Measurements from ENCODE around the gene NOX3. TPM values are rescaled to one million over a fixed set of nuclear protein-coding genes. Genes with fewer than 3 reads are reported as not detected.

Gene NOX3
- total RNA-seq, 1 donor from 2014 or later: not detected

- Mint-ChIP-seq H3K9me3 (no peaks in the 10 kb centered on the region), H3K27me3 (ENCODE audit: insufficient read depth) (peaks cover 3% of the 10 kb centered on the region), H3K27ac (no peak overlapping the region), H3K4me1 (ENCODE audit: low read depth) (no peaks in the 10 kb centered on the region), H3K4me3 (no peak overlapping the region), H3K36me3 (ENCODE audit: low read depth) (no peaks in the 10 kb centered on the region)
- intact Hi-C loops (cut with micrococcal nuclease): no loop called here
- no peak for DNase-seq (ENCODE audit: low spot score)
Measured at GRCh38 chr6:155399745-155400653, 55.6 kb downstream of the NOX3 start.

GRCh38 chr6:155399062-155399744, 56.4 kb downstream of the NOX3 start:
- Mint-ChIP-seq H3K27me3 (ENCODE audit: insufficient read depth) (peaks cover 3% of the 10 kb centered on the region), H3K9me3 (no peaks in the 10 kb centered on the region), H3K4me1 (ENCODE audit: low read depth) (no peaks in the 10 kb centered on the region), H3K4me3 (no peak overlapping the region), H3K27ac (no peak overlapping the region), H3K36me3 (ENCODE audit: low read depth) (no peaks in the 10 kb centered on the region)
- no peak for DNase-seq (ENCODE audit: low spot score)
- intact Hi-C loops (cut with micrococcal nuclease): no loop called here

DNA sequence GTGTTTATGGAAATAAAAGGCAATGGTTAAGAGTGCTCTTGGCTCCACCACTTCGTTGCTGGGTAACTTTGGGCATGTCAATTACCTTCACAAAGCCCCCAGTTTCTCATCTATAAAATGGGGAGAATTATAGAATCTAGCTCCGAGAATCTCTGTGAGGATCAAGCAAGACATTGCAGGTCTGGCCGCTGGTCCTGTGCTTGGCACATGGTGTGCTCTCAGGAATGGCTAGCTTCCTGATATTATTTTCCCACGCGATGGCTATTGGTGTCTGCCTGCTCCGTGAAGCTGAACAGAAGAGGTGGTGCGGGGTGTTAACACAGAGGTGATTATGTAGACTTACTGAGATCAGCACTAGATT, 57.0 kb downstream of the NOX3 start:
- no peaks in the 10 kb centered on the region for H3K9me3 Mint-ChIP-seq
- no peak overlapping the region for H3K27ac Mint-ChIP-seq
- intact Hi-C loops (cut with micrococcal nuclease): no loop called here
- H3K4me3 Mint-ChIP-seq: no peak overlapping the region
- H3K36me3 Mint-ChIP-seq (ENCODE audit: low read depth): no peaks in the 10 kb centered on the region
- peaks cover 3% of the 10 kb centered on the region for H3K27me3 Mint-ChIP-seq (ENCODE audit: insufficient read depth)
- no peak for DNase-seq (ENCODE audit: low spot score)
- no peaks in the 10 kb centered on the region for H3K4me1 Mint-ChIP-seq (ENCODE audit: low read depth)

DNA sequence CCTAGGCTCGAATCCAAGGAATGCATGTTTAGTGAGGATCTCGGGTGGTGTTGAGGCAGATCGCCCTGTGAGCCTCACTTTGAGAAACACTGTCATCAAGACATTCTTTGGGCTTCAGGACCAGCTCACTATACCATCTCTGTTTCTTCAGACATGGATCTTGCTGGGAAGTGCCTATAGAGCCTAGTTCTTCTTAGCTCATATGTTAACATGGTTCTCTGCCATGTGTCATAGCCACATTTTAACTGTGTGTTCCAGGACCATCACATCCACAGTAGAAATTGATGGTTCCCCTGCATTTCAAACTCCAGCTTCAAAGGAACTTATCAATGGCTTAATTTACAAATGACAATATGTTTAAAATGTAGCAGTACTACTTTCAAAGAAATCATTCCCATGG, 57.4 kb downstream of the NOX3 start:
- intact Hi-C loops (cut with micrococcal nuclease): no loop called here
- no peaks in the 10 kb centered on the region for H3K9me3 Mint-ChIP-seq
- H3K4me1 Mint-ChIP-seq (ENCODE audit: low read depth): no peaks in the 10 kb centered on the region
- no peak overlapping the region for H3K4me3 Mint-ChIP-seq
- no peak overlapping the region for H3K27ac Mint-ChIP-seq
- peaks cover 5% of the 10 kb centered on the region for H3K27me3 Mint-ChIP-seq (ENCODE audit: insufficient read depth)
- no peaks in the 10 kb centered on the region for H3K36me3 Mint-ChIP-seq (ENCODE audit: low read depth)
- DNase-seq (ENCODE audit: low spot score): no peak

DNA sequence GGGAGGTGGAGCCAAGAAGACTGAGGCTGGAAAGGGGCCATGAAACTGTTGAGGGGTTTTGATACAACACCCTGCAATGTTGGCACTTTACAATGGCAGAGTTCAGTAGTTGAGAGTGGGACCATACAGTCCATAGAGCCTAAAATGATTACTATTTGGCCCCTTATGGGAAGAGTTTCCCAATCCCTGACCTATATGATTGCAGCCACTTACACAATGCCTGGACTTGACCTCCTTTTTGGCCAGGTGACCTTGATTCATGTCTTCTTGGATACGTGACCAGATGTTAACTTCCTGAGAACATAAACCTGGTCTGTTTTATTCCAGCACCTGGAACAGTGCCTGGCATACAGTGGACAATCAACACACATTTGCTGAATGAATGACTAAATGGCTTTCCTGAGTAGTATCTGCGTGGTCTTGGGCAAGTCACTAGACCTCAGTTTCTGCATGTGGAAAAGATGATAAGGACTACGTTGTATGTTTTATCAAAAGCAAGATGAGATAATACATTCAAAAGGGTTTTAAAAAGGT, 58.4 kb downstream of the NOX3 start:
- peaks cover 5% of the 10 kb centered on the region for H3K27me3 Mint-ChIP-seq (ENCODE audit: insufficient read depth)
- H3K27ac Mint-ChIP-seq: no peak overlapping the region
- H3K9me3 Mint-ChIP-seq: no peaks in the 10 kb centered on the region
- intact Hi-C loops (cut with micrococcal nuclease): no loop called here
- H3K4me1 Mint-ChIP-seq (ENCODE audit: low read depth): no peaks in the 10 kb centered on the region
- no peak overlapping the region for H3K4me3 Mint-ChIP-seq
- no peaks in the 10 kb centered on the region for H3K36me3 Mint-ChIP-seq (ENCODE audit: low read depth)
- no peak for DNase-seq (ENCODE audit: low spot score)

- Mint-ChIP-seq H3K4me1 (ENCODE audit: low read depth) (no peaks in the 10 kb centered on the region), H3K27me3 (ENCODE audit: insufficient read depth) (peaks cover 5% of the 10 kb centered on the region), H3K9me3 (no peaks in the 10 kb centered on the region), H3K4me3 (no peak overlapping the region), H3K27ac (no peak overlapping the region), H3K36me3 (ENCODE audit: low read depth) (no peaks in the 10 kb centered on the region)
- intact Hi-C loops (cut with micrococcal nuclease): no loop called here
- DNase-seq (ENCODE audit: low spot score): no peak
Measured at GRCh38 chr6:155396605-155397004, 59.0 kb downstream of the NOX3 start.

- Mint-ChIP-seq H3K36me3 (ENCODE audit: low read depth) (no peaks in the 10 kb centered on the region), H3K9me3 (no peaks in the 10 kb centered on the region), H3K27ac (no peak overlapping the region), H3K4me3 (no peak overlapping the region), H3K4me1 (ENCODE audit: low read depth) (no peaks in the 10 kb centered on the region), H3K27me3 (ENCODE audit: insufficient read depth) (peaks cover 8% of the 10 kb centered on the region)
- intact Hi-C loops (cut with micrococcal nuclease): no loop called here
- no peak for DNase-seq (ENCODE audit: low spot score)
Measured at GRCh38 chr6:155395339-155395738, 60.3 kb downstream of the NOX3 start.

DNA sequence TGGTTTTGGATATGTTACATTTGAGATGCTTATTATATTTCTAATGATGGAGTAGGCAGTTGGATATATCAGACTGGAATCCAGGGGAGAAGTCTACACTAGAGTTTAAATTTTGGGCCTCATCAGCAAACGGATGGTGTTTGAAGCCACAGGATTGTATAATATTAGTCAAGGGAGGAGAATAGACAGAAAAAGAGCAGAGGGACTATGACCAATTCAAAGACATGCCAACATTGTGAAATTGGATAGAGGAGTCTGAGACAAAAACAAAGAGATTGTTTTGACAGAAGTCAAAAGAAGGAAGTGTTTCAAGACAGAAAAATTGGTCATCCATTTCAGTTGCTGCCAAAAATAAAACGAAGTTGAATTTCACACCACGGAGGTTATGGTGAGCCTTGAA, 66.5 kb downstream of the NOX3 start:
- no peak overlapping the region for H3K4me3 Mint-ChIP-seq
- intact Hi-C loops (cut with micrococcal nuclease): no loop called here
- no peaks in the 10 kb centered on the region for H3K4me1 Mint-ChIP-seq (ENCODE audit: low read depth)
- no peak for DNase-seq (ENCODE audit: low spot score)
- H3K27ac Mint-ChIP-seq: no peak overlapping the region
- peaks cover 5% of the 10 kb centered on the region for H3K27me3 Mint-ChIP-seq (ENCODE audit: insufficient read depth)
- peaks cover 8% of the 10 kb centered on the region for H3K9me3 Mint-ChIP-seq
- H3K36me3 Mint-ChIP-seq (ENCODE audit: low read depth): no peaks in the 10 kb centered on the region

DNA sequence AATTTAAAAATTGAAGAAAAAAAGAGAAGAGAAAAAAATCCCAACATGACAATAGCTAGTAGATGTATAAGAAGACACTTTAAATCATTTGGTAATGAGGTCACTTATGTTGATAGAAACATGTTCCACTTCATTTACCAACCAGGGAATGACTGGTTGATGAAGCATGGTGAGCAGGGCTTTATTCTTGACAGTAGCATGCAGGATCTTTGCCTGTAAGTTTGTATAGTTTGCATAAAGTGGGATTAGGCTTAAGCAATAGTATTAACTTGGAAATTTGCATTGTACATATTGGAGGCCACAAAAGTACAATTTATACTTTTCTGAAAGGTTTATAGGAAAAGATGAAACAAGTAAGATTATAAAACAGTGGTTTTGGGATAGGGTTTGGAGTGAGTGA, 67.0 kb downstream of the NOX3 start:
- no peak overlapping the region for H3K4me3 Mint-ChIP-seq
- no peaks in the 10 kb centered on the region for H3K36me3 Mint-ChIP-seq (ENCODE audit: low read depth)
- peaks cover 8% of the 10 kb centered on the region for H3K9me3 Mint-ChIP-seq
- peaks cover 5% of the 10 kb centered on the region for H3K27me3 Mint-ChIP-seq (ENCODE audit: insufficient read depth)
- DNase-seq (ENCODE audit: low spot score): no peak
- H3K4me1 Mint-ChIP-seq (ENCODE audit: low read depth): no peaks in the 10 kb centered on the region
- no peak overlapping the region for H3K27ac Mint-ChIP-seq
- intact Hi-C loops (cut with micrococcal nuclease): no loop called here

- Mint-ChIP-seq H3K27me3 (ENCODE audit: insufficient read depth) (peaks cover 3% of the 10 kb centered on the region), H3K4me3 (no peak overlapping the region), H3K4me1 (ENCODE audit: low read depth) (no peaks in the 10 kb centered on the region), H3K36me3 (ENCODE audit: low read depth) (no peaks in the 10 kb centered on the region), H3K27ac (no peak overlapping the region), H3K9me3 (peaks cover 8% of the 10 kb centered on the region)
- DNase-seq (ENCODE audit: low spot score): no peak
- intact Hi-C loops (cut with micrococcal nuclease): no loop called here
Measured at GRCh38 chr6:155387481-155387880, 68.2 kb downstream of the NOX3 start.

DNA sequence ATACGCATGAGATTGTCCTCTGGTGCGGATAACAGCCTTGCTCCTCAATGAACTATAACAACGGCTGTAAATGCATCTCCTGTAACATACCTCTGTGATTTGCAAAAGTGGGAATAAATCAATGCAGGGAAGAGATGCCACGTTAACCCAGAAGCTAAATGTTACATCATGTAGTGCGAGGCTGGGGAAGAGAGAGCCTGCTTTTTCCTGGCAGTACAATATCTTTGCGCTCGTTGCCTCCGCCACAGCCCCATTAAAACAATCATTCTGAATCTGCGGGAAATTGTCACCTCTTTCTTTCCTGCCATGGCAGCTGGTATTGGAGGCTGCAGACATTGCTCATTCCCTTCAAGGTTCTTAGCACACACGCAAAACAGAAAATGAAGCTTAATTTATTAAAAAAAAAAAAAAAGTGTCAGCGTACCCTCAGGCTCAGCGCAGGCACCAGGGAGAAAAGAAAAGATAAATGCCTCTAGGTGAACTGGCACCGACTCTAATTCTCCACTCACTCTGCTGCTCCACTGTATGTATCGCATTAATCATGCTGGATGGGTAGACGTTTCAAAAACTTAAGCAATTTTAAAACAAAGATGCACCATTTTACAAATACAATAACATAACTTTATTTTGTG, 71.2 kb downstream of the NOX3 start:
- Mint-ChIP-seq H3K36me3 (ENCODE audit: low read depth) (no peaks in the 10 kb centered on the region), H3K9me3 (peaks cover 8% of the 10 kb centered on the region), H3K4me3 (no peak overlapping the region), H3K27me3 (ENCODE audit: insufficient read depth) (no peaks in the 10 kb centered on the region), H3K27ac (no peak overlapping the region), H3K4me1 (ENCODE audit: low read depth) (no peaks in the 10 kb centered on the region)
- no peak for DNase-seq (ENCODE audit: low spot score)
- intact Hi-C loops (cut with micrococcal nuclease): no loop called here

GRCh38 chr6:155383913-155384312, 71.7 kb downstream of the NOX3 start:
- Mint-ChIP-seq H3K9me3 (peaks cover 8% of the 10 kb centered on the region), H3K4me1 (ENCODE audit: low read depth) (no peaks in the 10 kb centered on the region), H3K36me3 (ENCODE audit: low read depth) (no peaks in the 10 kb centered on the region), H3K27me3 (ENCODE audit: insufficient read depth) (no peaks in the 10 kb centered on the region), H3K4me3 (no peak overlapping the region), H3K27ac (no peak overlapping the region)
- no peak for DNase-seq (ENCODE audit: low spot score)
- intact Hi-C loops (cut with micrococcal nuclease): no loop called here

DNA sequence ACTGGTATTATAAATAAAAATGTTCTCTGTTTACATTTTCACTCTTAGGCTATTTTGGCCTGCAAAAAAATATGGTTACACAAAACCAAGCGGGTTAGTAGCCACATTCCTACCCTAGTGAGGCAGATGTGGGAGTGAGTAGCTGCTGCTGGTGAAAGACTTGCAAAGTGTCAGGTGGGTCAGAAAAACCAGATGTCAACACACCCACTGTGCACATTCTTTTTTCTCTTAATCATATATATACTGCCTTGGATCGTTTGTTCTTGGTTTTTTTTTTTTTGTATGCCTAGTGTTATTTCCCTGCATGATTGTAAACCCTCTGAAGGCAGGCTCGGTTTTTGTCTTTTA, 73.3 kb downstream of the NOX3 start:
- H3K4me1 Mint-ChIP-seq (ENCODE audit: low read depth): no peaks in the 10 kb centered on the region
- H3K4me3 Mint-ChIP-seq: no peak overlapping the region
- H3K27ac Mint-ChIP-seq: no peak overlapping the region
- intact Hi-C loops (cut with micrococcal nuclease): no loop called here
- H3K9me3 Mint-ChIP-seq: peaks cover 3% of the 10 kb centered on the region
- H3K36me3 Mint-ChIP-seq (ENCODE audit: low read depth): no peaks in the 10 kb centered on the region
- DNase-seq (ENCODE audit: low spot score): no peak
- no peaks in the 10 kb centered on the region for H3K27me3 Mint-ChIP-seq (ENCODE audit: insufficient read depth)

Measured in activated T-helper 1 cell treated with anti-CD3 and anti-CD28 coated beads, Interleukin-12 subunit alpha, Interleukin-12 subunit beta, Interleukin-2, Interleukin-4 antibody, amounts not matched to agents 30 ng/mL and 10 ng/mL and 1 ng/mL, durations not matched to agents 14 hours and 24 hours and 36 hours (primary cell).